GM19193 (cell line): Measurements from ENCODE around the gene GCNT3.

Experiments
- POLR2A ChIP-seq: IDR thresholded peaks from 4 replicates; pipeline ENCODE4 v1.6.1; 2011; ENCODE audit not compliant: insufficient read depth, insufficient read length; ENCODE audit errors: extremely low read depth

GCNT3 gene

DNA sequence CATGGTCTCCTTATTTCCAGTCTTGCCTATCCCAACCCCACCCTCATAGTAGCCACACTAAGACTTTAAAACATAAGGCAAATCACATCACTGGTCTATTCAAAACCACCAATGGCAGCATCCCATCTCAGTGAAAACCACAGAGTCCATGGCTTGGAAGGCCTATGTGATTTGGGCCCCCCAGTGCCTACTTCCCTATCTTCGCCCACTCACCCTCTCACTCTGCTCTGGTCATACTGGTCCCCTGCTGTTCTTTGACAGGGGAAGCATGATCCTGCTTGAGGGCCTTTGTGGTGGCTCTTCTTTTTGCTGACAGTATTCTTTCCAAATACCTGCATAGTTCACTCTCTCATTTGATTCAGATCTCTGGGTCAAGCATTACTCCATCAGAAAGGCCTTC lies 42.5 kb downstream of the GCNT3 start:
- TF ChIP-seq POLR2A, result no peak

DNA sequence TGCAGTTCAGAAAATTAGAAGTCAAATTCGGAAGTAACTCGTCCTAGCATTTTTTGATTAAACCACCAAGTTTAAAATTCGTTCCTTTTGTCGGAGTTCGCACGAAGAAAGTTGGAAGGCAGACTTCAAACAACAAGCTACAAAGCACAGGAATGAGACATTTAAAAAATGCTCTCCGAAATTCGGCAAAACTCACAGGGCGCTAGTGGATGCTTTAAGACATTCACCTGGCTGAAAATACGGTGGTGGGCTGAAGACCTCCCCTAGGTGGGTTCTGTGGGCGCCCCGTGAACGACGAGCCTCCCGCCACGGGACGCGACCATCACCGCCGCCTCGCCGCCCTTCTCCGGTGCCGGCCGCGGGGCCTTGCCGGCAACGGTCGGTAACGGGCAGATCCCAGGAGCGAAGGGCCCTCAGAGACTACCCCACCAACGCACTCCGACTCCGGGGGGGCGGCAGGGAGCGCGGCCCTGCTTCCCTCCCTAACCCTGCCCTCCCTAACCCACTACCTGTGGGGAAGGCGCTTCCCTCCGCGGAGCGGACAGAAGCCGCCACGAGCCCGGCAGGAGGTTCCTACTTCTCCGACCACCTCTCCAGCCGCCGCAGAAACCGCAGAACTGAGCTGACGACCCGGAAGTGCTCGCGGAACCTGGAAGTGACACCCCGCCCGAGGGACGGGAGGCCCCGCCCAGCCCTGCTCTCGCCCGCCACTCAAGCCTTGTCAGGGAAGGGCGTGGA lies 45.5 kb downstream of the GCNT3 start, which contains the start of gene GTF2A2:
Gene GTF2A2, minus strand, starts transcription at position 619 of the 738 bp plus-strand sequence. CDS start 5,238 bp downstream, outside the sequence.
- peak; percentile 86 for TF ChIP-seq POLR2A

DNA sequence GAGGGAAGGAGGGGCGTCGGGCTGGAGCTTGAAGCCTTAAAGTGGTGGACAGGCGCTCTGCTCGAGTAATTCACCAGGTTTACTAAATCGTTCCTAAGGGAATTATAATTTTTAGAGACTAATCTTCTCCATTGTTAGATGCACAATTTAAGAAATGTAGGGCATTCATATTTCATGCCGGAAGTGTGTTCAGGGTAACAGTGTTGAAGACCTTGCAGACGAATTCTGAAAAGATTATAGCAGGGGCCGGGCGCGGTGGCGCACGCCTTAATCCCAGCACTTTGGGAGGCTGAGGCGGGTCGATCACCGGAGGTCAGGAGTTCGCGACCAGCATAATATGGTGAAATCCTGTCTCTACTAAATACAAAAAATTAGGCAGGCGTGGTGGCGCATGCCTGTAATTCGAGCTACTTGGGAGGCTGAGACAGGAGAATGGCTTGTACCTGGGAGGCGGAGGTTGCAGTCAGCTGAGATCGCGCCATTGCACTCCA lies 46.1 kb downstream of the GCNT3 start:
- no peak for TF ChIP-seq POLR2A

DNA sequence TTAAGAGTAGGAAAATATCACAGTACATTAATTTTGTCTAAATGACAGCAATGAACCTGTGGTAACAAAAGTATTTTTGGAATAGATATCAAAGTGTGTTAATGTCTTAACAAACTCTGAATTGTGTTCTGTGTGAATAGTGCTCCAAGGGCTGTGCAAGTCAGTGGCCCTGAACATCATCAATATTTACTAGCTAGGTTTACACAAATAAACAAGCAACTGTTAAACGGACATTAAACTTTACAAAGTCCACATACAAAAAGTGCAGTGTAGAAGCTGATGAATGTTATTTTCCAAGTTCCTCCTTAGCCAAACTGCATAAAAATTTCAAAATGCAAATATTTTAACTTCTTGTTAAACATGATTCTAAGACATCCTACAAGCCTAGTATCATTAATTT lies 47.8 kb downstream of the GCNT3 start:
- TF ChIP-seq POLR2A, result no peak

DNA sequence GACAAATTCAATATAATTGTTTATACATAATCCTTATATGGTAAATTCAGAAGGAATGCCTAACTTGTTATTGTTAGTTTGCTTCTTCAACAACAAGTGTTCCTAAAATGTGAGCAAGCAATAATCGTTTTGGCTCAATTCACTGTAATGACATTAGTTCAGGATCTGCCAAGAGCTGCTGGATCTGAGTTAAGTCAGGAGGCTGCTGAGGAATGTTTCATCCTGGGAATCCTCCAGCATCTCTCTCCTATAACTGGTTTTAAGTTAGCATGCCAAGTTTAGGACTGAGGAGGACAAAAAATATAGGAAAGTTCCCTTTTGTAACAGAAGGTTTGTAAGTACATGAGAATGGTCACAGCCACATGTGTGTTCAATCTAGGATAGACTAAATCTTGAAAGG lies 50.7 kb downstream of the GCNT3 start:
- no peak for TF ChIP-seq POLR2A

DNA sequence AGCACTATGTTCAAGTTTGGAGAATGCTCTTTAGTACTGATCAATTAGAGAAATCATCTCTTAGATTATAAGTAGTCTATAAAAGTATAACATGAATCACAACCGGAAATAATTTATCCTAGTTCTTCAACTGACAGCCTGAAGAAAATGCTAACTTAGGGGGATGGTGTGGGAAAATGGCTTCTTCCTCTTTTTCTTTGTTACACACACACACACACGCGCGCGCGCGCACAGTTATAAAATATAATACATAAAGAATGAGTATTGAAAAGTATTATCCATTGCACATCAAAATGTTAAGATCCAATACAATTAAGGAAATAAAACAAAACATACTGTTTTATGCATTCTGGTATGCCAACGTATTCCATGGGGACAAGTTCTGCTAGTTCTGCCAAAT lies 57.0 kb downstream of the GCNT3 start:
- TF ChIP-seq POLR2A, result no peak
